ENCODE measurements around the gene FOXF1.

The FOXF1 gene

DNA sequence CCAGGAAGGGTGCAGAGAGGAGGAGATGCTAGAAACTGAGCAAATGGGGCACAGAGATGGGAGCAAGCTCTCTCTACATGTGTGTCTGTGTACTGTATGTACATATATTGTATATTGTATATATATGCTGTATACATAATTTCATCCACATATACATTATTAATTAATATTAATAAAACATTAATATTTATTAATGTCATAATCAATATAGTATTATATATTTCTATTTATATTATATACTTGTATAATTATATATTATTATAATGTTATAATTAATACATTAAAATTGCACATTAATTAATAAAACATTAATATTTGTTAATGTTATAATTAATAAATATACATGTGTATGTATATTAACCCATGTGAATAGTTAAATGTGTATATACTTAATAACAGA is 31.5 kb upstream of the FOXF1 start:
- Histone ChIP-seq H4K20me1 (ENCODE audit: insufficient read depth, low read length) (no peaks in the 10 kb centered on the region), H3K27me3 (ENCODE audit: low read depth, low read length) (peaks cover 23% of the 10 kb centered on the region), H3K4me1 (ENCODE audit: low read length) (no peaks in the 10 kb centered on the region), H3K4me2 (ENCODE audit: low read length) (no peak overlapping the region), H3K4me3 (ENCODE audit: low read length) (no peak overlapping the region), H3K9ac (ENCODE audit: low read length) (no peak overlapping the region), H2AFZ (ENCODE audit: low read depth, low read length) (no peak overlapping the region), H3K36me3 (replicated peaks; ENCODE audit: low read depth, low read length) (no peaks in the 10 kb centered on the region), H3K79me2 (ENCODE audit: low read length) (no peaks in the 10 kb centered on the region), H3K9me3 (ENCODE audit: insufficient read depth, low read length) (no peaks in the 10 kb centered on the region), H3K27ac (ENCODE audit: low read length) (no peak overlapping the region)
- TF ChIP-seq, protein P1, sequence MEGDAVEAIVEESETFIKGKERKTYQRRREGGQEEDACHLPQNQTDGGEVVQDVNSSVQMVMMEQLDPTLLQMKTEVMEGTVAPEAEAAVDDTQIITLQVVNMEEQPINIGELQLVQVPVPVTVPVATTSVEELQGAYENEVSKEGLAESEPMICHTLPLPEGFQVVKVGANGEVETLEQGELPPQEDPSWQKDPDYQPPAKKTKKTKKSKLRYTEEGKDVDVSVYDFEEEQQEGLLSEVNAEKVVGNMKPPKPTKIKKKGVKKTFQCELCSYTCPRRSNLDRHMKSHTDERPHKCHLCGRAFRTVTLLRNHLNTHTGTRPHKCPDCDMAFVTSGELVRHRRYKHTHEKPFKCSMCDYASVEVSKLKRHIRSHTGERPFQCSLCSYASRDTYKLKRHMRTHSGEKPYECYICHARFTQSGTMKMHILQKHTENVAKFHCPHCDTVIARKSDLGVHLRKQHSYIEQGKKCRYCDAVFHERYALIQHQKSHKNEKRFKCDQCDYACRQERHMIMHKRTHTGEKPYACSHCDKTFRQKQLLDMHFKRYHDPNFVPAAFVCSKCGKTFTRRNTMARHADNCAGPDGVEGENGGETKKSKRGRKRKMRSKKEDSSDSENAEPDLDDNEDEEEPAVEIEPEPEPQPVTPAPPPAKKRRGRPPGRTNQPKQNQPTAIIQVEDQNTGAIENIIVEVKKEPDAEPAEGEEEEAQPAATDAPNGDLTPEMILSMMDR (IDR thresholded peaks at IDR 0.05; ENCODE audit: low read depth, low read length): no peak
- no peak for TF ChIP-seq EZH2phosphoT487 (IDR thresholded peaks at IDR 0.05; ENCODE audit: low read depth)

DNA sequence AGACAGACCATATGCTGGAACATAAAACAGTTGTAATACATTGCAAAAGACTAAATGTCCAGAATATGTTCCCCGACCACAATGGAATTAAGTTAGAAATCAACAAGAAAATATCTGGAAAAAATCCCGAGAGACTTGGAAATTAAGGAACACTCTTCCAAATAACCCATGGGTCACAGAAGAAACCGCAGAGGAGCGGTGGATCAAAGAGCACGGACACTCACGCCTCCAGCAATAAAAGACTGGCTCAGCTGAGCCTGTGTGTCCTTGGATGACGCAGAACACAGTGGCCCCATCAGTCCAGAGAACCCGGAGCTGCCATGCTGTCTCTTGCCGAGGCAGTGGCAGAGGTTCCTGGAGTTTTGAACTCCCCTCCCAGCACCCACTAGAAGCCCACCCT is 30.9 kb upstream of the FOXF1 start:
- Histone ChIP-seq H3K9ac (ENCODE audit: low read length) (no peak overlapping the region), H3K27me3 (ENCODE audit: low read depth, low read length) (peaks cover 21% of the 10 kb centered on the region), H3K4me3 (ENCODE audit: low read length) (no peak overlapping the region), H3K4me2 (ENCODE audit: low read length) (no peak overlapping the region), H2AFZ (ENCODE audit: low read depth, low read length) (no peak overlapping the region), H4K20me1 (ENCODE audit: insufficient read depth, low read length) (no peaks in the 10 kb centered on the region), H3K36me3 (replicated peaks; ENCODE audit: low read depth, low read length) (no peaks in the 10 kb centered on the region), H3K9me3 (ENCODE audit: insufficient read depth, low read length) (no peaks in the 10 kb centered on the region), H3K4me1 (ENCODE audit: low read length) (no peaks in the 10 kb centered on the region), H3K27ac (ENCODE audit: low read length) (no peak overlapping the region), H3K79me2 (ENCODE audit: low read length) (no peaks in the 10 kb centered on the region)
- TF ChIP-seq, protein P1 (IDR thresholded peaks at IDR 0.05; ENCODE audit: low read depth, low read length): no peak
- no peak for TF ChIP-seq EZH2phosphoT487 (IDR thresholded peaks at IDR 0.05; ENCODE audit: low read depth)

DNA sequence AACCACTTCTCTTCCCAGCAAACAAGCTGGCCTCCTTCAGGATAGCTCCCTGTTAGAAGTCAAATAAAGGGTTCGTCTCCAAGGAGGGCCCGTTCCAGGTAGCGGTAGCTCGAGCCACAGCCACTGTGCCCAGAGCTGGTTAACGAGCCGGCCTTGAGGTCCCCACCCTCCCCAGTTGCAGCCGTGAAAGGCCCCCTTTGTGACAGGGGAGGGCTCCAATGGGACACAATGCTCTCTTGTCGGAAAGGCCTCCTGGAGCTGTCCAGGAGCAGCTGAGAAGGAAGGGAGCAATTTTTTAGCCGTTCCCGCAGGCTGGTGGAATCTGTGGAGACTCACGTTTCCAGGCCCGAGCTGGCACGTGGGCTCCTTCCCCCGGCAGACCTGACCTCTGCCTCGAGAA is 29.9 kb upstream of the FOXF1 start:
- Histone ChIP-seq H3K27me3 (ENCODE audit: low read depth, low read length) (peaks cover 26% of the 10 kb centered on the region), H3K4me1 (ENCODE audit: low read length) (no peaks in the 10 kb centered on the region), H3K9me3 (ENCODE audit: insufficient read depth, low read length) (no peaks in the 10 kb centered on the region), H2AFZ (ENCODE audit: low read depth, low read length) (no peak overlapping the region), H3K4me2 (ENCODE audit: low read length) (no peak overlapping the region), H3K4me3 (ENCODE audit: low read length) (no peak overlapping the region), H3K36me3 (replicated peaks; ENCODE audit: low read depth, low read length) (no peaks in the 10 kb centered on the region), H3K27ac (ENCODE audit: low read length) (no peak overlapping the region), H4K20me1 (ENCODE audit: insufficient read depth, low read length) (no peaks in the 10 kb centered on the region), H3K9ac (ENCODE audit: low read length) (no peak overlapping the region), H3K79me2 (ENCODE audit: low read length) (no peaks in the 10 kb centered on the region)
- no peak for TF ChIP-seq EZH2phosphoT487 (IDR thresholded peaks at IDR 0.05; ENCODE audit: low read depth)
- TF ChIP-seq, protein P1 (IDR thresholded peaks at IDR 0.05; ENCODE audit: low read depth, low read length): no peak

GRCh38 chr16:86481607-86482006 is 28.7 kb upstream of the FOXF1 start:
- H3K27ac ChIP-seq (ENCODE audit: low read length): no peak overlapping the region
- no peaks in the 10 kb centered on the region for H3K4me1 ChIP-seq (ENCODE audit: low read length)
- H3K4me3 ChIP-seq (ENCODE audit: low read length): no peak overlapping the region
- H3K9me3 ChIP-seq (ENCODE audit: insufficient read depth, low read length): no peaks in the 10 kb centered on the region
- no peak overlapping the region for H3K4me2 ChIP-seq (ENCODE audit: low read length)
- H4K20me1 ChIP-seq (ENCODE audit: insufficient read depth, low read length): no peaks in the 10 kb centered on the region
- no peak overlapping the region for H2AFZ ChIP-seq (ENCODE audit: low read depth, low read length)
- H3K36me3 ChIP-seq (replicated peaks; ENCODE audit: low read depth, low read length): no peaks in the 10 kb centered on the region
- no peak overlapping the region for H3K9ac ChIP-seq (ENCODE audit: low read length)
- TF ChIP-seq, protein P1 (IDR thresholded peaks at IDR 0.05; ENCODE audit: low read depth, low read length): no peak
- TF ChIP-seq EZH2phosphoT487 (IDR thresholded peaks at IDR 0.05; ENCODE audit: low read depth): no peak
- H3K27me3 ChIP-seq (ENCODE audit: low read depth, low read length): peaks cover 23% of the 10 kb centered on the region
- H3K79me2 ChIP-seq (ENCODE audit: low read length): no peaks in the 10 kb centered on the region

All from OCI-LY3 (cell line).